GM10847 (cell line): Measurements from ENCODE around the gene DLGAP5.
A peak's percentile ranks its signal among the peaks of the same experiment; 100 is the strongest.

Experiments used
- POLR2A ChIP-seq: IDR thresholded peaks from 2 replicates; pipeline ENCODE4 v1.6.1; 2011; ENCODE audit not compliant: insufficient read length; ENCODE audit errors: extremely low read depth

The DLGAP5 gene

GRCh38 chr14:55116246-55117030 lies 74.9 kb downstream of the DLGAP5 start:
- TF ChIP-seq POLR2A = no peak

DNA sequence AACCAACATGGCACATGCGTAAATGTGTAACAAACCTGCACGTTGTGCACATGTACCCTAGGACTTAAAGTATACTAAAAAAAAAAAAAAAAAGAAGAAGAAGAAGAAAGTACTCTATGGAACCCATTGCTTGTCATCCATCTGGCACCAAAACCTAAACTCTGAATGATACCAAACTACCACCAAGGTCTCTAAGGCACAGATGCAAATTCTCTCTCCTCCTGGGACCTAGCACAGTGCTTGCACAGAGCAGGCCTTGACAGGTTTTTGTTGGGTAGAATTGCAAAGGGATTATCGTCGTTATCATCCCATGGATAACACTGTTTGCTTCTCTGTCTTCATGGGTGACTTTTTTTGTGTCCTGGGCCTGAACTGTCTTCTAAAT lies 75.5 kb downstream of the DLGAP5 start:
- TF ChIP-seq POLR2A = no peak

DNA sequence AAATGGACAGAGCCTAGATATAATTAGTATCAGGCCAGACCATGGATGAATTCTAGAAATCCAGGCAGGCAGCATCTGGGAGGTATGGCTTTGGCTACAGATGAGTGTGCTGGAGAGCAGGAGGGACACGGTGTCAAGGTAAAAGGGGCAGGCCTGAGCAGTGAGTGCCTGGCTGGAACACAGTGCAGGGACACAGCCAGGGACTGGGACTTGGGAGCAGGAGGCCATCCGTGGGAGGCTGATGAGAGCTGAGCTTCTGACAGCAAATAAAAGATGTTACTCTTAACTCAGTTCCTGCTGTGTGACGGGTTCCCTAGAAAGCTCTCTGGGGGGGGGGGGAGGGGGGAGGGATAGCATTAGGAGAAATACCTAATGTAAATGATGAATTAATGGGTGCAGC lies 75.9 kb downstream of the DLGAP5 start:
- no peak for TF ChIP-seq POLR2A

DNA sequence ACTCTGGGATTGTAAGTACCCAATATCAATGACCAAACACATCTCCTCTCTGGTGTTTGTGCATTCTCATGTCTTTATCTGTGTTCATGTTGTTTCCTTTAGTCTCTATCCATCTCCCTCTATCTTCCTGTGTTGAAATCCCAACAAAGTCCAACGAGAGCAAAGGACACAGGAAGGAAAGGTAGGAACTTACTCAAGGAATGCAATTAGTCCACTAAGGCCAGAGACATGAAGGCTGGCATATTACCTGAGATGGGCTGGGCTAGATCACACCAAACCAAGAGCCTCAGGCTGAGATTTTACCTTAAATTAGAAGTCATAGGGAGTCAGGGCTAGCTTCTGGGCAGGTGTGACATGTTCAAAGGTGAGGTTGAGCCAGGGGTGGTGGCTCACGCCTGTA lies 76.7 kb downstream of the DLGAP5 start:
- TF ChIP-seq POLR2A = no peak

- TF ChIP-seq POLR2A = no peak
These were observed 80.2 kb downstream of the DLGAP5 start for GRCh38 chr14:55111122-55111708.

DNA sequence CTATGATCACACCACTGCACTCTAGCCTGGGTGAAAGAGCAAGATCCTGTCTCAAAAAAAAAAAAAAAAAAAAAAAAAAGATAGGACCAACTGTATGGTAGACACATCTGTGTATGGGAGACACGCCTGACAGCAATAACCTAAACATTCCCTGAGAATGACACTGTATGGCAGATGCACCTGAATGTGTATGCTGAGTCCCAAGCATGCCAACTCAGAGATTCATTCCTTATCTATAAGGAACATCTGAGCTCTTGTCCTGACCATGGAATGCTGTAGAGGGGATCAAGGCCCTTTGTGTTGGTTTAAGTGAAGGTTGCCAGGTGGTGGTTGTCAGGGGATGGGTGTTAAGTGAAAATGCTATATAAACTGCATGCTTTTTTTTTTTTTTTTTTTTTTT lies 81.5 kb downstream of the DLGAP5 start:
- no peak for TF ChIP-seq POLR2A

DNA sequence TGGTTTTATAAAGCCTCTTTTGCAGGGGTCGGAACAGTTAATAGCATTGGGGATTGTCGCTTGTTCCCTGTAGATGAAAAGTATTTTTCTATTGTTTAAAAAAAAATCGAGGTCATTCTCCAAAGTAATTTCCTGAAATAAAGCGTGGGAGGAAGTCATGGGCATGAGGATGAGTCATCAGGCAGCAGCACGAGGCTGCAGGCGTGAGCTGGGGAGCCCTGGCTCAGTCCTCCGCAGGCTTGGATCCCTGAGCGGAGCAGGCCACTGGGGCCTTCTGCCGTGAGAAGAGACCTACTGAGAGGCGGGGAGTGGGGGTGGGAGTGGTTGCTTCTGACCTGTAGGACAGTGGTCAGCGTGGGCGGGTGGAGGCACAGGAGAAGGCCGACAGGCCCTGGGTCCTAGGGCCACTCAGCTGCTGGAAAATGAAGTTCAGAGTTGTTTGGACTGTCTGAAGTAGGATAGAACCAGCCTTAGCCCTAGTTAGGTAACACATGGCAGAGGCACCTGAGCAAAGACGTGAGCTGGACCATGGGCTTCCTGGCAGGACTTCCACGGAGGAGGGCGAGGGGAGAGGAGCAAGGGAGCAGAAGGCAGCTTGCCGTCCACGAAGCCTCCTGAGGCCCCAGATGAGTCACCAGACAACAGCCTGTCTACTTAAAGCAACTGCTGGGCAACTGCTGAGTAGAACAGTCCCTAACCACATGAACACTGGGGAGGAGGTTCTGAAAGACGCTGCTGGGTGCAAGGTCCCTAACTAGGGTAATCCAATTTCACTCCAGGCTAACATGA lies 83.4 kb downstream of the DLGAP5 start:
- no peak for TF ChIP-seq POLR2A

DNA sequence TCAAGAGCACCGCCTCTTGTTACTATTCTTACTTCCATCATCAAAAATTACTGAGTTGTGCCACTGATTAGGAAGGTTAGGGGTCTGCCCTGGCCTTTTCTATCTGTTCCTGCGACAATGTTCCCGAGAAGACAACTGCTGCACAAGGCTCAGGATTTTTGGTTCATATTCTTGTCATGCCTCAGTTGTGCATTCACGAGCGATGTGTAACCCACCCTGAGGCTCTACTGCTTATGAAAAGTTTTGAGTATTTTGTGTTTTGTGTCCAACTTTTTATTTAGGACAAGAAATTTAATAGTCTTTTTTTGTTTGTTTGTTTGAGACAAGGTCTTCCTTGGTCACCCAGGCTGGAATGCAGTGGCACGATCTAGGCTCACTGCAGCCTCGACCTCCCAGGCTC lies 85.4 kb downstream of the DLGAP5 start:
- TF ChIP-seq POLR2A = no peak

DNA sequence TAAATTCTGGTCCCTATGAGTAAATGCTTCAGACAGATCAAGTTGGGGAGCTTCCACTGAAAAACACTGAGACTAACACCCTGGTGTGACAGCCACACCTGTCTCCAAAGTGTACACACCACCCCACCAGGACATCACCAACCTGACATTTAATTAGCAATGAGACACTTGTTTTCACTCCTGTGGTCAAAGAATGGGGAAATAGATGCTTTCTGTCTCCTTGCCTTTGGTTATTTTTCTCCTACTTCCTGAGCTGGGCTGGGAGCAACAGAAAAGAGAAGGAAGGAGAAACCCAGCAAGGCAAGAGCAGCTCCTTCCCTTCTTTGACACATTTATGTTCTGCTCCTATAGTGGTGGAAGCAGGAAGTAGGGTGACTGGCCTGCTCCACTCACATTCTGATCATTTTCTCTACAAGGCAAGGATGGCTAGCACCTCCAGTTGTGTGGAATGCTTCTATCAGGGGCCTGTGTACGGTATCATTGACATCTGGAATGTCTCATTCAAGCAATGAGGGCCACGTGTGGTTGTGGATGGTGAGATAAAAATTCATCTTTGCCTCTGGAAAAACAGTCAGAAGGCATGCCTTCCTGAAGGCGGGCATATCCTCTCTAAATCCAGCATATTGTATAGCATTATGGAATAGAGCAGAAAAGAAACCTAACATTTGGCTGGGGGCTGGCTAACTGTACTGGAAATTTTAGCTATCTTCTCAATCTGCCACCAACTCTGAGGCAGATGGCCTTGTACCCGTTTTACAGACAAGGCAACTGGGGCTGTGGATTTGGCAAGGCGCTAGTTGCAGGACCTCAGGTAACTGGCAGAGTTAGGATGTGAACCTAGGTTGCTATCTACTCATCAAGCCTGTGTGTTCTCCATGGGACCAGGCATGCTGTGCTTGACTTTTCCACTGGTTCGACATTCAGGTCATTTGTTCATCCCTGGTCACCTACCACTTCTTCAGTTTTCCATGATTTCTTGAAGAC lies 87.1 kb downstream of the DLGAP5 start:
- no peak for TF ChIP-seq POLR2A

DNA sequence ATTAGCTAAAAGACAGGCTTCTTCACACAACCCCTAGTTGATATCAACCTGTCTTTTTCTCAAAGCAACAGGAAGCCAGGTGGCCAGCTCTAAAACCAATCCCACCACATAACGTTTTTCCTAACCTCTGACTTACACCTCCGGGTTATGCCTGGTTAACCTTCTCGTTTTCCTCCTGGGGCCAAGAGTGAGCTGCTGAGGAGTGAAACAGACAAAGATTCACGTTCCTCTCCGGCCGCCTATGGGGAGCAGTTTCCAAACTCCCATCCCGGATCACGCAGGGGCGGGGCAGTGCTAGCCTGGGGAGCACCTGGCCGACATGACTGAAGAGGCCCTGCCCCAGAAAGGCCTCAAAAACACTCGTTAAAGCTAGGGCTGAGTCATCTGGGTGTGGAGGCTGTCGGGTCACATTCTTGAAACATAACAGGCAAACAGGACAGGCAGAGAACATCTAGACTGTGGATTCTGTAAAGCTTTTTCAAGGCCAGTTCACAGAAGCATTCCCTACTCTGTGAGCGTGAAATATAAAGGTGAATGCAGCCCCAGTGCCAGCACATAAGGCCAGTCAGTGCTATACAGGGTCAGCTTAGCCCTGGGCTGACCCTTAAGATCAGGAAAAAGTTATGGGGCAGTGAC lies 88.3 kb downstream of the DLGAP5 start:
- peak; percentile 17 for TF ChIP-seq POLR2A

DNA sequence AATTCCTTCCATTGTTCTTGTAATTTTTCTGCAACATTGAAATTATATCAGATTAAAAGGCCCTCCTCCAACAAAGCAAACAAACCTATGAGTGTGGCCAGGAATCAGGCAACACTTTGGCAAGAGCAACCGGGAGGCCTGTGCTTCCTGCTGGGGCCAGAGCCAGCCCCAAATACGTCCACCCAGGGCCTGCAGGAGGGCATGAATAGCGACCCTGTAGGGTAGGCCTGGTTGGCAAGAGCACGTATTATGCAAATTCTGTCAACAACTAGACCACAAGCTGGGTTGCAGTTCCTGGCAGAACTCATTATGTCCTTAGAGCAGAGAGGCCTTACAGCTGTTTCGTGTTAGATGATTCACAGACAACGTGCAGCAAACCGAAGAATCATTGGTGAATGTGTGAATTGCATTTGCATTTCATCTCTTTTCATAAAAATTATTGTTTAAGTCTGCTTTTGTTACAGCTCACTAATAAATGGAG lies 89.2 kb downstream of the DLGAP5 start:
- peak; percentile 81 for TF ChIP-seq POLR2A

DNA sequence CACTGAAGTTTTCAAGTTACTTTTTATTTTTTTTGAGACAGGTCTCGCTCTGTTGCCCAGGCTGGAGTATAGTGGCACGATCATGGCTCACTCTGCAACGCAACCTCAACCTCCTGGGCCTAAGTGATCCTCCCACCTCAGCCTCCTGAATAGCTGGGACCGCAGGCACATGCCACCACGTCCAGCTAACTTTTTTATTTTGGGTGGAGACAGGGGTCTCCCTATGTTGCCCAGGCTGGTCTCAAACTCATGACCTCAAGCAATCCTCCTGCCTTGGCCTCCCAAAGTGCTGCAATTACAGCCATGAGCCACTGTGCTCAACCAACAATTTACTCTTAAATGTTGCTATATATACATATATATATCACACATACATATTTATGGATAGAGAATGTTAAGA lies 89.7 kb downstream of the DLGAP5 start:
- TF ChIP-seq POLR2A = no peak

DNA sequence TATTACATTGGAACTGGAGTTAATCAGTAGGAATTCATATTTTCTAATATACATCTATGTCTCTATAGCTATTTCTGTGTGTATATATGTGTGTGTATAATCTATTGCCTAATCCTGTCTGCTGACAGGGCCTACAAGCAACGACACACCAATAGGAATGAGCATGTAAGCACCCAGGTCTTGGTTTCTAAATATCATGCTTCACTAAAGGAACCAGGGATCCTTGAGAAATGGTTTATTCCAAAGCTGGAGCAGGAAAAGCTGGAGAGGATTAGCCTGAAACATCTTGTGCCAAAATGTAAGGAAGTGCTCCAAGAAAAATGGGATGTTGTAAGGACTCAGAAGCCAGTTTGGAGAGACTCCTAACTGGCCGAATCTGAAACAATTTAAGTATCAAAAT lies 91.6 kb downstream of the DLGAP5 start:
- TF ChIP-seq POLR2A = no peak

GRCh38 chr14:55098561-55098898 lies 92.9 kb downstream of the DLGAP5 start:
- no peak for TF ChIP-seq POLR2A
